Subcutaneous abdominal adipose tissue (tissue), 5 donors: ENCODE data around the gene PARP12.

ENCODE experiments used
- H3K27ac ChIP-seq: one replicate; pipeline ENCODE4 v1.7.0; 2013; ENCODE audit warnings: low read depth, mild to moderate bottlenecking, inconsistent platforms, low read length, moderate library complexity
- H3K27me3 ChIP-seq, 5 donors: one replicate each; pipeline ENCODE4 v1.7.0; 2013; ENCODE audit warnings: low read length in 5 of 5, inconsistent platforms in 1 of 5; ENCODE audit not compliant: control insufficient read depth in 5 of 5, insufficient read depth in 4 of 5
- H3K36me3 ChIP-seq, 5 donors: one replicate each; pipeline ENCODE4 v1.7.0; 2013; ENCODE audit warnings: low read length in 5 of 5; ENCODE audit not compliant: control insufficient read depth in 5 of 5, insufficient read depth in 5 of 5
- H3K4me1 ChIP-seq, 5 donors: one replicate each; pipeline ENCODE4 v1.7.0; 2013; ENCODE audit warnings: low read length in 5 of 5, mild to moderate bottlenecking in 3 of 5, moderate library complexity in 1 of 5; ENCODE audit not compliant: control insufficient read depth in 5 of 5, insufficient read depth in 5 of 5
- H3K4me3 ChIP-seq, 5 donors: one replicate each; pipeline ENCODE4 v1.7.0; 2013; ENCODE audit warnings: low read length in 5 of 5, low read depth in 1 of 5
- H3K9ac ChIP-seq, 5 donors: one replicate each; pipeline ENCODE4 v1.7.0; 2013; ENCODE audit warnings: low read length in 5 of 5, mild to moderate bottlenecking in 4 of 5, moderate library complexity in 3 of 5
- H3K9me3 ChIP-seq, 5 donors: one replicate each; pipeline ENCODE4 v1.7.0; 2013; ENCODE audit warnings: low read length in 5 of 5; ENCODE audit not compliant: control insufficient read depth in 5 of 5
- donor health status: healthy.
- donor health status: healthy.
- donor health status: healthy.
- donor health status: healthy.
- donor health status: healthy.

Gene PARP12

DNA sequence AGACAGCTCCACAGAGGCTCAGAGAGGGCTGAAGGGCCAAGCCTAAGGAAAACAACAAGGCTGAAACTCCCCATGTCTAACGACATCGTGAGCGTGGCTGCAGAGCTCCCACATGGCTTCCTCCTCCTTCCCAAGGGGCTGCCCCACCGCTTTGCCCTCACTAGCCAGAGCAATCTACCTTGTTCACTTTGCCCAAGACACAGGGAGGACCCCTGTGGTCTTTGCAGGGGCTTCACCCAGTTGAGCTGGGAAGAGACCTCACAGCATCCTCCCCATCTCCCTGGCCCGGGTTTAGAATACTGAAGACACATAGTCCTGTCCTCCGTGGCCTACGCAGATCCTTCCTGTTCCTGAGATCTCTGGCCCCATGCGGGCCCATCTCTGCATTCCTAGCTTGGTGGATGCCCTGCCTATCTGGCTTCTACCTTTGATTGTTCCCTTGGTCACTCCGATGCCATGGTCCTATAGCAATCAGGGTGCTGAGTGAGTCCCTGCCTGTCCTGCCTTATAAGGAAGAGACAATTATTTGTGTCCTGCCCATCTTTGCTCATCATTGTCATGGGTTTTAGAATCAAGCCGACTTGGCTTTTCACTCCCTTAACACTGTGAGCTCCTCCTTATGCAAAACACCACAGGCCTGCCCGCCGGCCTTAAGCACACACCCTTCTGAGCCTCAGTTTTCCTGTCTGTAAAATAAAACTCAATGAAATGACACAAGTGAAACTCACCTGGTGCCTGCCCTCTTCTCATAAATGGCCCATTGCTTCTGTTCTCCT is 73.2 kb downstream of the PARP12 start:
- no peak overlapping the region for H3K9ac ChIP-seq
- H3K27me3 ChIP-seq, result peaks cover 0 to 4% (median 3%) of the 10 kb centered on the region in 5 donors
- H3K4me1 ChIP-seq, result no peaks in the 10 kb centered on the region
- H3K36me3 ChIP-seq, result no peaks in the 10 kb centered on the region
- H3K4me3 ChIP-seq, result no peak overlapping the region
- H3K27ac ChIP-seq, result no peak overlapping the region
- no peaks in the 10 kb centered on the region for H3K9me3 ChIP-seq

GRCh38 chr7:139987691-139988516 is 74.8 kb downstream of the PARP12 start:
- peaks cover 0 to 7% (median 3%) of the 10 kb centered on the region in 5 donors for H3K27me3 ChIP-seq
- no peak overlapping the region for H3K27ac ChIP-seq
- no peaks in the 10 kb centered on the region for H3K9me3 ChIP-seq
- no peak overlapping the region for H3K9ac ChIP-seq
- no peak overlapping the region for H3K4me3 ChIP-seq
- H3K36me3 ChIP-seq, result no peaks in the 10 kb centered on the region
- no peaks in the 10 kb centered on the region for H3K4me1 ChIP-seq

GRCh38 chr7:139985811-139986210 is 76.9 kb downstream of the PARP12 start:
- Histone ChIP-seq H3K36me3 (no peaks in the 10 kb centered on the region), H3K4me3 (no peak overlapping the region), H3K27me3 (peaks cover 0 to 7% (median 3%) of the 10 kb centered on the region in 5 donors), H3K27ac (no peak overlapping the region), H3K9me3 (no peaks in the 10 kb centered on the region), H3K9ac (no peak overlapping the region), H3K4me1 (no peaks in the 10 kb centered on the region)

- Histone ChIP-seq H3K4me1 (no peaks in the 10 kb centered on the region), H3K27ac (no peak overlapping the region), H3K9me3 (no peaks in the 10 kb centered on the region), H3K27me3 (peaks cover 0 to 7% (median 3%) of the 10 kb centered on the region in 5 donors), H3K36me3 (no peaks in the 10 kb centered on the region), H3K4me3 (no peak overlapping the region), H3K9ac (no peak overlapping the region)
Observed at GRCh38 chr7:139984642-139985539, 77.9 kb downstream of the PARP12 start.

DNA sequence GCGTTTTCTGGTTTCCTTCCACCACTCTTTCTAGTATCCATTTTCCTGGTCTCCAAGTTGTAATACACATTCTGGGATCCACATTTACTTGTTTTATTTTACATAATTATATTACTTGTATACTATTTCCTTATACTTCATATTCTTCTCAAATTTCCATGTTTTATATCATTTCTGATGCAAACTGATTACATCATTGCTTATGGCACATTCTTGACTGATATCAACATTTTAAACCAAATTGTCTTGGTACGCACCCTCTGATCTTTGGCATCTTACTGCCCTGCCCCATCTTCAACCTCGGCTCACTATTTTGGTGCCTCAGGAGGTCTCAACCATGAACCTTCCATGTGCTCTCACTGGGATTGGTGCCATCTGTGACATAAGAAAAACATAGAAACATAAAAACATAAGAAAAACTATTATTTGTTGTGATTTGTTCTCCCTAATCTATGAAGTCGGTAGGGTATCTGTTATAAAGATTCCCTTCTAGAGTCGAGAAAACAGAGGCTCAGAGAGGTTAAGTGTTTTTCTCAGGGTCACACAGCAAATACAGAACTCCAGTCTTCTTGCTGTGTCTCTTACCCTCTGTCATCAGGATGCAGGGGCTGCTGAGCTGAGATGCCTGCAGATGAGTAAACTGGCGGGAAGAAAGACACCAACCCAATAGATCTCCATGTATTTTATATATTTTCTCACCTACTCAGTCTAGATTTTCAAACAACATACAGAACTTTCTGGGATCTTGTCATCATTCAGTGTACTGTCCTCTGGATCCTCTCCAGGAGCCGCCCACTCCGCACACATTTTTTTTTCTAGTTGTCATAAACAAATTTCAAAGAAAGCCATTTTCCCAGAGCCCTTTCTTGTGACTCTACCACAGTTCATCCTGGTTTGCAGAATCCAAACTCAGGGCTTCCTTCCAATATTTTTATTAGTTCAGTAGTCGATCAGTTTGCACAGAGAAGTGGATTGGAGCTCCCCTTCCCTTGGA is 79.5 kb downstream of the PARP12 start:
- H3K9me3 ChIP-seq, result no peaks in the 10 kb centered on the region
- no peaks in the 10 kb centered on the region for H3K4me1 ChIP-seq
- H3K9ac ChIP-seq, result no peak overlapping the region
- H3K36me3 ChIP-seq, result no peaks in the 10 kb centered on the region
- no peak overlapping the region for H3K27ac ChIP-seq
- no peak overlapping the region for H3K4me3 ChIP-seq
- peaks cover 0 to 7% (median 3%) of the 10 kb centered on the region in 5 donors for H3K27me3 ChIP-seq

DNA sequence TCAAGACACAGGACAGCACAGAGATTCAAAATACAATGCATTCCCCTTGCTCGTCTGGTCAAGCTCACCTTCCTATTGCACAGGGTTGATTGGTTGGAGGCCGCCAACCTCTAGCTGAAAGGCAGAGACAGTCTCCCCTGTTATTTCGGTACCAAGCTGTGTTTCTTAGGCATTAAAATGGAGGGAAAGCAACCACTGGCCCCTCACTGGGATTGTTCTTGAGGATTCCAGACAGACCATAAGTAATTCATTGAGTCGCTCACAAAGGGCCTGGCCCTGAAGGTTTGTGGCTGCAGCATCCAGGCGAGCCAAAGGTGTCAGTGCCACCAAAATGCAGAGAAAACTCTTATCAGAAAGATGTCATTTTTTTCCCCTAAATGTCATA is 81.2 kb downstream of the PARP12 start:
- H3K4me1 ChIP-seq, result no peaks in the 10 kb centered on the region
- no peaks in the 10 kb centered on the region for H3K36me3 ChIP-seq
- no peaks in the 10 kb centered on the region for H3K9me3 ChIP-seq
- no peak overlapping the region for H3K9ac ChIP-seq
- peaks cover 0 to 7% (median 0%) of the 10 kb centered on the region in 5 donors for H3K27me3 ChIP-seq
- no peak overlapping the region for H3K27ac ChIP-seq
- no peak overlapping the region for H3K4me3 ChIP-seq

DNA sequence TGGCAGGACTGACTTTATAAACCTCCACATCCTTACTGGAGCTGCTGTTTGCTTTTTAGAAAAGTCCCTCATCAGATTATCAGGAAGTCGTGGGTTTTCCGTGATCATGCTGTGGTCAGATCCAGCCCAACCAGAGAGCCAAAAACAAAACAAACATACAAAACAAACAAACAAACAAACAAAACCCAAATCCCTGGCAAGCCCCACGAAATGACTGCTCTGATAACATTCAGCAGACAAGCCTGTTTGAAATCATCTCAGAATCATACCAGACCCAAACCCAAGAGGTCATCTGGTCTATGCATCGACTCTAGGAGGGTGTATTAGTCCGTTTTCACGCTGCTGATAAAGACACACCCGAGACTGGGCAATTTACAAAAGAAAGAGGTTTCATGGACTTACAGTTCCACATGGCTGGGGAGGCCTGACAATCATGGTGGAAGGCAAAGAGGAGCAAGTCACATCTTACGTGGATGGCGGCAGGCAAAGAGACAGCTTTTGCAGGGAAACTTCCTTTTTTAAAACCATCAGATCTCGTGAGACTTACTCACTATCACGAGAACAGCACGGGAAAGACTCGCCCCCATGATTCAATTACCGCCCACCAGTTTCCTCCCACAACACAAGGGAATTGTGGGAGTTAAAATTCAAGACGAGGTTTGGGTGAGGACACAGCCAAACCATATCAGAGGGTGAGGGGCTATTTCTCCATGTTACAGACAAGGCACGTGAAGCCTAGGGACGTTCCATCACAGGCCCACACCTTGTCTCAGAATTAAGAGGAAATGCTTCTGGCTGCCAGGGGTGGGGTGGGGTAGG is 85.7 kb downstream of the PARP12 start:
- peaks cover 0 to 9% (median 0%) of the 10 kb centered on the region in 5 donors for H3K36me3 ChIP-seq
- no peaks in the 10 kb centered on the region for H3K27me3 ChIP-seq
- H3K27ac ChIP-seq, result no peak overlapping the region
- no peaks in the 10 kb centered on the region for H3K9me3 ChIP-seq
- no peak overlapping the region for H3K9ac ChIP-seq
- no peak overlapping the region for H3K4me3 ChIP-seq
- H3K4me1 ChIP-seq, result no peaks in the 10 kb centered on the region

GRCh38 chr7:139976055-139976837 is 86.5 kb downstream of the PARP12 start:
- Histone ChIP-seq H3K4me1 (no peaks in the 10 kb centered on the region), H3K9me3 (no peaks in the 10 kb centered on the region), H3K27ac (no peak overlapping the region), H3K4me3 (no peak overlapping the region), H3K27me3 (peaks cover 0 to 3% (median 0%) of the 10 kb centered on the region in 5 donors), H3K9ac (no peak overlapping the region), H3K36me3 (peaks cover 0 to 9% (median 0%) of the 10 kb centered on the region in 5 donors)
